ENCODE measurements around the gene KSR1.

- TF ChIP-seq POLR2AphosphoS5 (IDR thresholded peaks at IDR 0.05; ENCODE audit: low read depth) (no peak), CTCF (conservative IDR thresholded peaks at IDR 0.05; ENCODE audit: low read depth in 2 of 2) (no peak), ZNF114 (CRISPR knock-in tag; IDR thresholded peaks at IDR 0.05) (no peak), EZH2 (IDR thresholded peaks at IDR 0.05; ENCODE audit: low read depth, unreplicated experiment) (no peak), REST (IDR thresholded peaks at IDR 0.05; ENCODE audit: unreplicated experiment) (no peak), EZH2phosphoT487 (IDR thresholded peaks at IDR 0.05; ENCODE audit: unreplicated experiment) (no peak), ETS1 (IDR thresholded peaks at IDR 0.05) (no peak)
Measured at GRCh38 chr17:27504188-27504995, 48.1 kb downstream of the KSR1 start.
